ENCODE measurements around the gene EXOC3L4. TPM values are rescaled to one million over a fixed set of nuclear protein-coding genes. Genes with fewer than 3 reads are reported as not detected.
"Not testable (repeated sequence)": the region's sequence is repeated elsewhere in the genome, so short reads cannot be mapped to it uniquely, and the experiment has no call there.

Gene EXOC3L4
- total RNA-seq (10 to 100 TPM in 3 of 5 donors, 1 to 10 TPM in 2; 1.3 to 82.8 (median 38.5) TPM), polyA plus RNA-seq (10 to 100 TPM in 2 of 3 donors, 1 to 10 TPM in 1; 9.9 to 21.6 (median 10.8) TPM)
- long read RNA-seq, donor 1, partial matches to known transcripts: 0 of 1 reads
- long read RNA-seq, donor 1, other reads (novel, unspliced or antisense): 0 of 1 reads
- long read RNA-seq, donor 2: 0 reads
- long read RNA-seq, donor 3: 0 reads
- long read RNA-seq, donor 4: 0 reads
- long read RNA-seq, donor 5: 0 reads
- long read RNA-seq, donor 6: 0 reads
- long read RNA-seq, donor 7, partial matches to known transcripts: 0 of 1 reads
- long read RNA-seq, donor 7, other reads (novel, unspliced or antisense): 0 of 1 reads
- long read RNA-seq, donor 8: 0 reads
- long read RNA-seq, donor 9, partial matches to known transcripts: 0 of 1 reads
- long read RNA-seq, donor 9, other reads (novel, unspliced or antisense): 0 of 1 reads
- long read RNA-seq, donor 10: 0 reads

DNA sequence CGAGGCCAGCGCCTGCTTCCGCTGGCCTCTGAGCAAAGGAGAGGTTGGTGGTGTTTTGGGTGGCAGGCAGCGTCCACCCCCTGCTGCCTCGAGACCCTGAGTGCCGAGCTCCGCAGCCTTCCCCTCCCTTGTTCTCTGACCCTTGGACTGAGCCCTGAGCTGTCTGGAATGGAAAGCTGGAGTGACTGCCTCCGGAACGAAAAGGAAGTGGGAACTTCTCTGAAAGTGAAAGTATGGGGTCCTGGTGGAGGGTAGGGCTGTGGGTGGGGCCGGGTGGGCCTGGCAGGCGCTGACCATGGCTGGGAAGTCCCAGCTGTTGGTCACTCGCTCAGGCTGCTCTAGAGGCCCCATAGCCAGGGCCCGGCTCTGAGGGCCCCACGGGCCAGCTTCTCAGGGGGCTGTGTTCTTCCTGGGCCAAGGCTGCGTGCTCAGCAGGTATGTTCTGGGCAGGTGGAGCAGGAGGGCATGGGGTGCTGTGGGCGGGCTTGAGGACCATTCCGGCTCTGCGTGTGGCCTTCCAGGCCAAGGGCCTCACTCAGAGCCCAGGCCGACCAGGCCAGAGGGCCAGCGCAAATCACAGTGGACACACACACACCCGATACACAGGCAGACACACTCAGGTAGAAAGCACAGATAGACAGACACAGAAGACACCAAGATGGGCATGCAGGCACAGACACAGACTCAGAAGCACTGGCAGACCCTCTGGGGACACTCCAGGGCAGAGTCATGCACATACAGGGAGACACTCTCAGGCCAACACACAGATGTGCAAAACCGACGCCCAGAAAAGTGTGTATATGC is at the start of gene EXOC3L4:
Gene EXOC3L4, plus strand, starts transcription at position 320 of the 804 bp plus-strand sequence. CDS start 5,495 bp downstream, outside the sequence.
- no peaks in the 10 kb centered on the region for H3K36me3 ChIP-seq
- peaks cover 0 to 24% (median 0%) of the 10 kb centered on the region in 3 donors for H3K27me3 ChIP-seq
- peak within 1 kb of the TSS; percentile 11 to 41 (median 20) for H3K4me3 ChIP-seq
- peak in 1 of 2 donors; percentile 88 for DNase-seq
- intact Hi-C loops (cut with DNase I; ENCODE audit: low total_unique reads): no loop called here
- no peaks in the 10 kb centered on the region for H3K9me3 ChIP-seq
- peak within 1 kb of the TSS; percentile 81 to 92 (median 85) for H3K27ac ChIP-seq
- TF ChIP-seq EP300 (IDR thresholded peaks at IDR 0.05) (no peak), POLR2AphosphoS5 (IDR thresholded peaks at IDR 0.05) (peak in 1 of 3 donors; percentile 51)
- H3K4me1 ChIP-seq: peaks cover 52 to 85% (median 74%) of the 10 kb centered on the region in 4 donors
- 24 to 51% (median 30%) methylated on average over 4 to 23 of the region's 23 CpGs for WGBS, 5 donors

GRCh38 chr14:103045371-103045869 is 49.1 kb upstream of the EXOC3L4 start:
- 13 to 31% (median 23%) methylated on average over 15 of the region's 15 CpGs for WGBS, 5 donors
- H3K4me3 ChIP-seq: no peak overlapping the region
- TF ChIP-seq EP300 (IDR thresholded peaks at IDR 0.05) (no peak), POLR2AphosphoS5 (IDR thresholded peaks at IDR 0.05) (no peak), POLR2A (IDR thresholded peaks at IDR 0.05) (no peak), CTCF (IDR thresholded peaks at IDR 0.05) (no peak)
- intact Hi-C loops (cut with DNase I; ENCODE audit: low total_unique reads): no loop called here
- H3K27me3 ChIP-seq: no peaks in the 10 kb centered on the region
- H3K27ac ChIP-seq: peak overlapping the region in 1 of 5 donors; percentile 18
- peaks cover 0 to 28% (median 18%) of the 10 kb centered on the region in 4 donors for H3K36me3 ChIP-seq
- DNase-seq: peak in 1 of 2 donors; percentile 58
- no peaks in the 10 kb centered on the region for H3K9me3 ChIP-seq
- H3K4me1 ChIP-seq: peaks cover 17 to 57% (median 37%) of the 10 kb centered on the region in 4 donors

- peaks cover 19 to 78% (median 49%) of the 10 kb centered on the region in 4 donors for H3K4me1 ChIP-seq
- intact Hi-C loops (cut with DNase I; ENCODE audit: low total_unique reads); H3K27me3 ChIP-seq; H3K27ac ChIP-seq; DNase-seq; H3K9me3 ChIP-seq; H3K4me3 ChIP-seq: not testable (repeated sequence)
- H3K36me3 ChIP-seq: peaks cover 0 to 12% (median 5%) of the 10 kb centered on the region in 4 donors
- 88 to 97% (median 96%) methylated on average over 8 of the region's 8 CpGs for WGBS, 5 donors
Observed at GRCh38 chr14:103047453-103047852, 47.1 kb upstream of the EXOC3L4 start.

GRCh38 chr14:103050935-103051334 is 43.6 kb upstream of the EXOC3L4 start:
- Histone ChIP-seq H3K27me3 (no peaks in the 10 kb centered on the region), H3K27ac (no peak overlapping the region), H3K9me3 (no peaks in the 10 kb centered on the region), H3K4me3 (no peak overlapping the region), H3K36me3 (peaks cover 0 to 6% (median 0%) of the 10 kb centered on the region in 4 donors), H3K4me1 (peaks cover 26 to 82% (median 52%) of the 10 kb centered on the region in 4 donors)
- TF ChIP-seq POLR2AphosphoS5 (IDR thresholded peaks at IDR 0.05) (no peak), CTCF (IDR thresholded peaks at IDR 0.05) (no peak), EP300 (IDR thresholded peaks at IDR 0.05) (no peak), POLR2A (IDR thresholded peaks at IDR 0.05) (no peak)
- 52 to 63% (median 59%) methylated on average over 5 of the region's 5 CpGs for WGBS, 5 donors
- intact Hi-C loops (cut with DNase I; ENCODE audit: low total_unique reads): no loop called here
- no peak for DNase-seq

GRCh38 chr14:103052407-103052806 is 42.1 kb upstream of the EXOC3L4 start:
- no peak for DNase-seq
- H3K27ac ChIP-seq: no peak overlapping the region
- peaks cover 21 to 74% (median 49%) of the 10 kb centered on the region in 4 donors for H3K4me1 ChIP-seq
- no peak for TF ChIP-seq EP300 (IDR thresholded peaks at IDR 0.05)
- no peak for TF ChIP-seq POLR2A (IDR thresholded peaks at IDR 0.05)
- TF ChIP-seq POLR2AphosphoS5 (IDR thresholded peaks at IDR 0.05): no peak
- TF ChIP-seq CTCF (IDR thresholded peaks at IDR 0.05): no peak
- WGBS, 5 donors: 78 to 88% (median 79%) methylated on average over 10 of the region's 10 CpGs
- H3K27me3 ChIP-seq: peaks cover 0 to 9% (median 0%) of the 10 kb centered on the region in 3 donors
- intact Hi-C loops (cut with DNase I; ENCODE audit: low total_unique reads): no loop called here
- H3K9me3 ChIP-seq: no peaks in the 10 kb centered on the region
- H3K4me3 ChIP-seq: no peak overlapping the region
- H3K36me3 ChIP-seq: no peaks in the 10 kb centered on the region
